H1 (cell line): ENCODE data around the gene CHD3. TPM values are rescaled to one million over a fixed set of nuclear protein-coding genes. Genes with fewer than 3 reads are reported as not detected.

Experiments used
- CTCF ChIA-PET: fragments of 300-600 bp; sonication (Branson Sonifier 250); formaldehyde crosslinking; loops from one replicate; lab custom pipeline; 2021; ENCODE audit not compliant: partially characterized antibody; lab: Charles Lee
- POLR2A ChIA-PET: fragments of 300-600 bp; sonication (Branson Sonifier 250); formaldehyde crosslinking; loops from one replicate; lab custom pipeline; 2021; ENCODE audit warnings: inconsistent platforms; ENCODE audit not compliant: partially characterized antibody; lab: Charles Lee
- DNase-seq, 2 experiments: peaks; one replicate each; pipeline versions ENCODE4 v3.0.0 to v3.0.0-alpha.2; 2010 to 2022; ENCODE audit warnings: low spot score in 2 of 2, low read depth in 1 of 2, mixed read lengths in 1 of 2
- FAIRE-seq: peaks from 2 replicates; lab custom pipeline; 2011; peaks lifted over from hg19 to GRCh38; lab: Jason Lieb, UNC
- H2AFZ ChIP-seq: 2 replicates; pipeline ENCODE4 v1.8.1; 2012; ENCODE audit warnings: low read length, inconsistent platforms
- H2AK5ac ChIP-seq: 2 replicates; pipeline ENCODE4 v1.6.1; 2013; ENCODE audit warnings: low read depth, low read length
- H2BK120ac ChIP-seq: replicated peaks from 2 replicates; pipeline ENCODE3; 2013; ENCODE audit warnings: low read depth, low read length, inconsistent platforms
- H2BK12ac ChIP-seq: 2 replicates; pipeline ENCODE4 v1.6.1; 2013; ENCODE audit warnings: low read depth, low read length
- H2BK15ac ChIP-seq: 2 replicates; pipeline ENCODE4 v1.6.1; 2013; ENCODE audit warnings: low read length
- H2BK20ac ChIP-seq: 2 replicates; pipeline ENCODE4 v1.6.1; 2013; ENCODE audit warnings: low read length
- H2BK5ac ChIP-seq: 2 replicates; pipeline ENCODE4 v1.6.1; 2013; ENCODE audit warnings: low read depth, low read length
- H3K14ac ChIP-seq: 2 replicates; pipeline ENCODE4 v1.6.1; 2013; ENCODE audit warnings: inconsistent platforms; ENCODE audit not compliant: insufficient read length
- H3K18ac ChIP-seq: 2 replicates; pipeline ENCODE4 v1.6.1; 2013; ENCODE audit warnings: low read length; ENCODE audit errors: extremely low read depth
- H3K23ac ChIP-seq: 2 replicates; pipeline ENCODE4 v1.6.1; 2013; ENCODE audit warnings: inconsistent platforms; ENCODE audit not compliant: insufficient read length
- H3K23me2 ChIP-seq: 2 replicates; pipeline ENCODE4 v1.6.1; 2013; ENCODE audit warnings: low read depth, low read length
- H3K27ac ChIP-seq: 2 replicates; pipeline ENCODE4 v1.6.1; 2011; ENCODE audit warnings: low read depth, low read length, inconsistent platforms
- H3K27me3 ChIP-seq, 4 experiments: replicated peaks in 1 of 4; 1 replicate in 1 of 4; 2 replicates in 3 of 4; pipeline versions ENCODE4 v1.6.1 to v1.8.1; 2011 to 2013; ENCODE audit warnings: low read length in 3 of 4, mild to moderate bottlenecking in 3 of 4, inconsistent platforms in 2 of 4, mixed read lengths in 2 of 4, moderate library complexity in 1 of 4; ENCODE audit not compliant: control insufficient read depth in 3 of 4, insufficient read depth in 3 of 4; ENCODE audit errors: extremely low read depth in 1 of 4
- H3K36me3 ChIP-seq, 4 experiments: 2 replicates each; pipeline versions ENCODE4 v1.6.1 to v1.8.1; 2011 to 2013; ENCODE audit warnings: mild to moderate bottlenecking in 4 of 4, low read length in 3 of 4, moderate library complexity in 2 of 4, control low read depth in 1 of 4, inconsistent platforms in 1 of 4; ENCODE audit not compliant: insufficient read depth in 4 of 4, control insufficient read depth in 2 of 4
- H3K4ac ChIP-seq: replicated peaks from 2 replicates; pipeline ENCODE3; 2013; ENCODE audit warnings: low read length, low read depth, mixed read lengths, inconsistent platforms; ENCODE audit not compliant: insufficient read length
- H3K4me1 ChIP-seq, 4 experiments: replicated peaks in 1 of 4; 1 replicate in 1 of 4; 2 replicates in 3 of 4; pipeline versions ENCODE4 v1.6.1 to v1.8.1; 2011 to 2013; ENCODE audit warnings: low read length in 3 of 4, inconsistent platforms in 2 of 4, mixed read lengths in 1 of 4; ENCODE audit not compliant: insufficient read depth in 4 of 4, control insufficient read depth in 3 of 4
- H3K4me2 ChIP-seq, 2 experiments: 2 replicates each; pipeline versions ENCODE4 v1.6.1 to v1.8.1; 2011 to 2013; ENCODE audit warnings: low read depth in 2 of 2, low read length in 2 of 2, control low read depth in 1 of 2, inconsistent platforms in 1 of 2, mild to moderate bottlenecking in 1 of 2; ENCODE audit not compliant: insufficient read depth in 1 of 2
- H3K4me3 ChIP-seq, 4 experiments: fragments of 200-600, 300-600 bp in 1 of 4; sonication (generic), shearing (Covaris generic), sonication (Bioruptor Twin) in 1 of 4; 2 replicates each; pipeline versions ENCODE4 v1.5.1 to v1.8.1; 2011 to 2016; ENCODE audit warnings: low read length in 4 of 4, low read depth in 3 of 4, control low read depth in 2 of 4, inconsistent platforms in 2 of 4, mild to moderate bottlenecking in 2 of 4, mixed read lengths in 1 of 4, moderate library complexity in 1 of 4; ENCODE audit not compliant: insufficient read depth in 2 of 4; ENCODE audit errors: extremely low read depth in 1 of 4
- H3K56ac ChIP-seq: replicated peaks from 2 replicates; pipeline ENCODE3; 2013; ENCODE audit warnings: low read depth, mild to moderate bottlenecking, mixed read lengths, low read length, inconsistent platforms; ENCODE audit not compliant: insufficient read length
- H3K79me1 ChIP-seq: 2 replicates; pipeline ENCODE4 v1.6.1; 2013; ENCODE audit warnings: low read depth, low read length, control low read depth
- H3K79me2 ChIP-seq, 2 experiments: 2 replicates each; pipeline versions ENCODE4 v1.6.1 to v1.8.1; 2012 to 2013; ENCODE audit warnings: low read length in 2 of 2, mild to moderate bottlenecking in 2 of 2, inconsistent platforms in 1 of 2; ENCODE audit not compliant: insufficient read depth in 2 of 2, control insufficient read depth in 1 of 2
- H3K9ac ChIP-seq, 4 experiments: replicated peaks in 1 of 4; 1 replicate in 1 of 4; 2 replicates in 3 of 4; pipeline versions ENCODE4 v1.6.1 to v1.8.1; 2011 to 2013; ENCODE audit warnings: low read depth in 3 of 4, low read length in 3 of 4, control low read depth in 2 of 4, mild to moderate bottlenecking in 2 of 4, moderate library complexity in 2 of 4, inconsistent platforms in 1 of 4; ENCODE audit errors: extremely low read depth in 1 of 4
- H3K9me3 ChIP-seq, 2 experiments: 2 replicates each; pipeline versions ENCODE4 v1.6.1 to v1.8.1; 2012 to 2013; ENCODE audit warnings: mild to moderate bottlenecking in 2 of 2, moderate library complexity in 2 of 2, control low read depth in 1 of 2, inconsistent platforms in 1 of 2, low read depth in 1 of 2, low read length in 1 of 2, mixed read lengths in 1 of 2; ENCODE audit not compliant: insufficient read depth in 2 of 2
- H4K20me1 ChIP-seq, 2 experiments: replicated peaks in 1 of 2; 2 replicates each; pipeline versions ENCODE3 to v1.8.1; 2011 to 2013; ENCODE audit warnings: inconsistent platforms in 2 of 2, low read length in 2 of 2, mild to moderate bottlenecking in 1 of 2; ENCODE audit not compliant: insufficient read depth in 2 of 2, control insufficient read depth in 1 of 2
- H4K5ac ChIP-seq: 2 replicates; pipeline ENCODE4 v1.6.1; 2013; ENCODE audit warnings: low read length, low read depth, mixed read lengths, inconsistent platforms; ENCODE audit not compliant: insufficient read length
- H4K8ac ChIP-seq: 2 replicates; pipeline ENCODE4 v1.8.0; 2013; ENCODE audit warnings: mild to moderate bottlenecking, moderate library complexity, low read length, inconsistent platforms; ENCODE audit not compliant: insufficient read depth; ENCODE audit errors: extremely low read depth
- H4K91ac ChIP-seq: replicated peaks from 2 replicates; pipeline ENCODE3; 2013; ENCODE audit warnings: low read length, mixed read lengths, inconsistent platforms; ENCODE audit not compliant: insufficient read length
- KDM1A ChIP-seq: fragments of 200-600, 300-600 bp; sonication (generic); IDR thresholded peaks from 2 replicates; pipeline ENCODE4 v1.7.1; 2016; ENCODE audit warnings: mild to moderate bottlenecking, low read length, borderline replicate concordance
- PHF8 ChIP-seq: fragments of 200-600 bp; sonication (generic); conservative IDR thresholded peaks from 2 replicates; pipeline ENCODE4 v1.7.1; 2012; ENCODE audit warnings: low read depth, mild to moderate bottlenecking, inconsistent platforms, low read length, moderate library complexity
- POLR2AphosphoS5 ChIP-seq: IDR thresholded peaks from 2 replicates; pipeline ENCODE4 v1.6.1; 2011; ENCODE audit warnings: low read depth, low read length
- SP4 ChIP-seq: IDR thresholded peaks from 2 replicates; pipeline ENCODE4 v1.6.1; 2012; ENCODE audit warnings: low read length, inconsistent platforms
- WGBS, 2 experiments: shearing (Covaris generic) in 1 of 2; methylation state at CpG; one replicate each; pipeline versions ENCODE4 v1.1.6 to v1.1.7; 2013 to 2015; ENCODE audit warnings: low lambda C conversion rate in 2 of 2, mixed read lengths in 2 of 2, inconsistent platforms in 1 of 2, low coverage in 1 of 2, missing lambda C conversion rate in 1 of 2; ENCODE audit not compliant: insufficient replicate concordance in 2 of 2, insufficient coverage in 1 of 2, insufficient read length in 1 of 2; ENCODE audit errors: extremely low coverage in 1 of 2, missing lambda C conversion rate in 1 of 2; 5-methylcytosine and 5-hydroxymethylcytosine counted together
- polyA plus RNA-seq, 7 experiments: library from polyadenylated mRNA; depleted of rRNA in 3 of 7; stranded (reverse) in 5 of 7; unstranded in 2 of 7; fragments of >200 nt in 5 of 7; fragments of 200-250 nt in 2 of 7; gene quantifications; 1 replicate in 5 of 7; 2 replicates in 1 of 7; 4 replicates in 1 of 7; pipeline versions ENCODE4 v1.2.1 to v1.2.3, GENCODE V29; 2011 to 2013; ENCODE audit warnings: missing spikeins in 2 of 7, mixed read lengths in 2 of 7
- total RNA-seq: library from RNA; stranded (reverse); fragmentation: NEBNext Ultra II Directional; extraction: Animal tissue kit (Norgen Biotek cat#: 25700); gene quantifications from 2 replicates; pipeline ENCODE4 v1.2.1, GENCODE V29; 2021

CHD3 gene
- total and polyA plus RNA-seq, 2 of the 8 experiments (the other 6 are each of a cell fraction or from before 2014, with no cell fraction given): 12.3 to 12.9 TPM

- Histone ChIP-seq H3K4me1 (no peaks in the 10 kb centered on the region; a peak in 2 of 7 replicates), H2BK12ac (no peak overlapping the region), H4K20me1 (no peaks in the 10 kb centered on the region), H2BK120ac (no peak overlapping the region), H3K27ac (no peak overlapping the region), H2AFZ (no peak overlapping the region), H3K56ac (no peak overlapping the region), H4K8ac (no peak overlapping the region), H3K4ac (no peak overlapping the region), H3K18ac (no peak overlapping the region), H2BK5ac (no peak overlapping the region), H3K9ac (no peak overlapping the region), H3K4me3 (no peak overlapping the region), H3K4me2 (no peak overlapping the region), H3K9me3 (no peaks in the 10 kb centered on the region), H3K27me3 (no peaks in the 10 kb centered on the region), H3K14ac (no peak overlapping the region), H4K5ac (no peak overlapping the region), H2BK15ac (no peak overlapping the region), H4K91ac (no peak overlapping the region), H2AK5ac (no peak overlapping the region), H3K79me2 (no peaks in the 10 kb centered on the region), H3K79me1 (no peaks in the 10 kb centered on the region), H2BK20ac (no peak overlapping the region), H3K36me3 (peaks cover 3 to 10% (median 5%) of the 10 kb centered on the region in 4 experiments; a peak in 5 of 8 replicates), H3K23ac (no peak overlapping the region), H3K23me2 (peaks cover 2% of the 10 kb centered on the region; the same call in 1 of the 2 replicates)
- FAIRE-seq (no peak), DNase-seq (no peak)
- CTCF ChIA-PET: interaction anchor here (0.5 kb wide), 1 partner anchor 109 kb away, joined by 3 read pairs; no protein-coding TSS in a partner anchor
- 87% methylated on average over 3 of the region's 3 CpGs; no CpG with 5 or more reads in 1 of the 2 experiments for WGBS, 2 experiments
- TF ChIP-seq KDM1A (no peak), SP4 (no peak), PHF8 (no peak), POLR2AphosphoS5 (no peak)
- POLR2A ChIA-PET: no interaction called here
These were observed 8.3 kb upstream of the CHD3 start for GRCh38 chr17:7880076-7880868.
